Fibroblast of lung (primary cell): Measurements from ENCODE around the gene RAI1. TPM values are rescaled to one million over a fixed set of nuclear protein-coding genes. Genes with fewer than 3 reads are reported as not detected.
A peak's percentile ranks its signal among the peaks of the same experiment; 100 is the strongest.

ENCODE experiments used
- DNase-seq, 2 donors: peaks; one replicate each; pipeline versions ENCODE4 v3.0.0 to v3.0.0-alpha.2; 2010; ENCODE audit warnings: low read depth in 2 of 2
- H2AFZ ChIP-seq: 2 replicates; pipeline ENCODE4 v1.5.1; 2012; ENCODE audit warnings: low read length, control low read depth, inconsistent platforms
- H3K27ac ChIP-seq: 2 replicates; pipeline ENCODE4 v1.5.1; 2011; ENCODE audit warnings: low read length, control low read depth; ENCODE audit not compliant: insufficient read depth
- H3K27me3 ChIP-seq: 2 replicates; pipeline ENCODE4 v1.5.1; 2011; ENCODE audit warnings: mild to moderate bottlenecking, low read length; ENCODE audit not compliant: control insufficient read depth, insufficient read depth
- H3K36me3 ChIP-seq: 2 replicates; pipeline ENCODE4 v1.5.1; 2011; ENCODE audit warnings: low read length; ENCODE audit not compliant: control insufficient read depth, insufficient read depth
- H3K4me1 ChIP-seq: 2 replicates; pipeline ENCODE4 v1.5.1; 2011; ENCODE audit warnings: low read length; ENCODE audit not compliant: control insufficient read depth, insufficient read depth; ENCODE audit errors: extremely low read depth
- H3K4me2 ChIP-seq: 2 replicates; pipeline ENCODE4 v1.5.1; 2011; ENCODE audit warnings: low read length, control low read depth; ENCODE audit not compliant: insufficient read depth; ENCODE audit errors: extremely low read depth
- H3K4me3 ChIP-seq, 4 experiments: fragments of 200-600 bp in 1 of 4; sonication (generic) in 1 of 4; replicated peaks in 1 of 4; 2 replicates each; pipeline ENCODE4 v1.5.1; 2011 to 2016; ENCODE audit warnings: low read length in 4 of 4, low read depth in 3 of 4, mild to moderate bottlenecking in 3 of 4, control low read depth in 2 of 4, inconsistent platforms in 1 of 4, mixed read lengths in 1 of 4; ENCODE audit not compliant: insufficient read depth in 1 of 4; ENCODE audit errors: control extremely low read depth in 1 of 4
- H3K79me2 ChIP-seq: 2 replicates; pipeline ENCODE4 v1.5.1; 2012; ENCODE audit warnings: mild to moderate bottlenecking, low read length, inconsistent platforms; ENCODE audit not compliant: control insufficient read depth, insufficient read depth
- H3K9ac ChIP-seq: 2 replicates; pipeline ENCODE4 v1.5.1; 2011; ENCODE audit warnings: mild to moderate bottlenecking, low read length, control low read depth; ENCODE audit not compliant: insufficient read depth
- H3K9me3 ChIP-seq: 2 replicates; pipeline ENCODE4 v1.5.1; 2012; ENCODE audit warnings: low read depth, low read length; ENCODE audit not compliant: control insufficient read depth, insufficient read depth
- H4K20me1 ChIP-seq: 2 replicates; pipeline ENCODE4 v1.5.1; 2011; ENCODE audit warnings: low read length; ENCODE audit not compliant: control insufficient read depth, insufficient read depth; ENCODE audit errors: extremely low read depth
- EZH2 ChIP-seq: IDR thresholded peaks from 2 replicates; pipeline ENCODE4 v1.5.1; 2012; ENCODE audit warnings: low read length, control low read depth, mild to moderate bottlenecking; ENCODE audit errors: missing control alignments
- polyA plus RNA-seq, 2 donors: library from polyadenylated mRNA; depleted of rRNA in 1 of 2; stranded (reverse) in 1 of 2; unstranded in 1 of 2; fragments of >200 nt; gene quantifications; 2 replicates each; pipeline ENCODE4 v1.2.1, GENCODE V29; 2011 to 2012; ENCODE audit warnings: missing spikeins in 1 of 2
- total RNA-seq: library from RNA; depleted of rRNA; stranded (reverse); fragments of >200 nt; gene quantifications from 2 replicates; pipeline ENCODE4 v1.2.1, GENCODE V29; 2014
- TF ChIP-seq, protein P1 (sequence below), 2 donors: IDR thresholded peaks in 1 of 2; conservative IDR thresholded peaks in 1 of 2; 1 replicate in 1 of 2; 2 replicates in 1 of 2; pipeline ENCODE4 v1.5.1; 2011 to 2012; ENCODE audit warnings: low read length in 2 of 2, control low read depth in 1 of 2, inconsistent platforms in 1 of 2, low read depth in 1 of 2, mild to moderate bottlenecking in 1 of 2

The RAI1 gene
- total and polyA plus RNA-seq, 2 donors (not counting 1 experiment from before 2014, with no cell fraction given), result 2.1 to 6.6 TPM

DNA sequence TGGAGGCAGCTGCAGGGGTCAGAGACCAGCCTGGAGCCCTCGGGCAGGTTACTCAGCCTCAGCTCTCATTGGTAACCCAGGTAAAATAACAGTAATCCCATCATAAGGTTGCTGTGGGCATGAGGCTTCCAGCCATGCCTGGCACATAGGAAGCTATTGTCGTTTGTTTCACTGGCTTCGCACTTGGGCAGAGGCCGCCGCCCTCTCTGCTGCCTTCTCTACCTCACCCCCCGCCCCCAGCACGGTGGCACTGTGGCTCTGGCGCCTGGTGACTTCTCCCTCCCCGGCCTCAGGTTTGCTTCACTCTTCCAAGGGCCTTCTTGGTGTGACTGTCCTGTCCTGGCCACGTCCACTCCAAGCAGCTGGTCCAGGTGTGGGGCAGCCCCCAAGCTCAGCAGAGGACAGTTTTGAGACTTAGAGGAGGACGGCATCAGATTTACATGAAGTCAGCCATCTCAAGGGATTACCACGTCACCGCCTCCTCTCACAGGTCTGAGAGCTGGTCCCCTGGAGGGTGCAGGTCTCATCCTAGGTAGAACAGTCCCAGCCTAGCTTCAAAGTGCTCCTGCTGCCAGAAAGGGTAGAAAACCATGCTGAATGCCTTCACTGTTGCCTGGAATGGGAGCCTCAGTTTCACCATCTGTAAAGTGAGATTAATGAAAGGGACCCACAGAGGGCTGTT lies 120.7 kb downstream of the RAI1 start:
- Histone ChIP-seq H3K27ac (no peak overlapping the region), H3K4me2 (no peak overlapping the region), H3K27me3 (no peaks in the 10 kb centered on the region), H3K9me3 (no peaks in the 10 kb centered on the region), H2AFZ (no peak overlapping the region), H3K9ac (no peak overlapping the region), H3K4me1 (no peaks in the 10 kb centered on the region), H3K36me3 (peaks cover 14% of the 10 kb centered on the region), H3K79me2 (no peaks in the 10 kb centered on the region), H4K20me1 (no peaks in the 10 kb centered on the region), H3K4me3 (no peak overlapping the region)
- TF ChIP-seq, protein P1, sequence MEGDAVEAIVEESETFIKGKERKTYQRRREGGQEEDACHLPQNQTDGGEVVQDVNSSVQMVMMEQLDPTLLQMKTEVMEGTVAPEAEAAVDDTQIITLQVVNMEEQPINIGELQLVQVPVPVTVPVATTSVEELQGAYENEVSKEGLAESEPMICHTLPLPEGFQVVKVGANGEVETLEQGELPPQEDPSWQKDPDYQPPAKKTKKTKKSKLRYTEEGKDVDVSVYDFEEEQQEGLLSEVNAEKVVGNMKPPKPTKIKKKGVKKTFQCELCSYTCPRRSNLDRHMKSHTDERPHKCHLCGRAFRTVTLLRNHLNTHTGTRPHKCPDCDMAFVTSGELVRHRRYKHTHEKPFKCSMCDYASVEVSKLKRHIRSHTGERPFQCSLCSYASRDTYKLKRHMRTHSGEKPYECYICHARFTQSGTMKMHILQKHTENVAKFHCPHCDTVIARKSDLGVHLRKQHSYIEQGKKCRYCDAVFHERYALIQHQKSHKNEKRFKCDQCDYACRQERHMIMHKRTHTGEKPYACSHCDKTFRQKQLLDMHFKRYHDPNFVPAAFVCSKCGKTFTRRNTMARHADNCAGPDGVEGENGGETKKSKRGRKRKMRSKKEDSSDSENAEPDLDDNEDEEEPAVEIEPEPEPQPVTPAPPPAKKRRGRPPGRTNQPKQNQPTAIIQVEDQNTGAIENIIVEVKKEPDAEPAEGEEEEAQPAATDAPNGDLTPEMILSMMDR (conservative IDR thresholded peaks at IDR 0.05 in 1 of 2, IDR thresholded peaks at IDR 0.05 in 1 of 2; ENCODE audit: low read depth in 1 of 2, low read length in 2 of 2), result no peak
- no peak for TF ChIP-seq EZH2
- DNase-seq, result no peak

DNA sequence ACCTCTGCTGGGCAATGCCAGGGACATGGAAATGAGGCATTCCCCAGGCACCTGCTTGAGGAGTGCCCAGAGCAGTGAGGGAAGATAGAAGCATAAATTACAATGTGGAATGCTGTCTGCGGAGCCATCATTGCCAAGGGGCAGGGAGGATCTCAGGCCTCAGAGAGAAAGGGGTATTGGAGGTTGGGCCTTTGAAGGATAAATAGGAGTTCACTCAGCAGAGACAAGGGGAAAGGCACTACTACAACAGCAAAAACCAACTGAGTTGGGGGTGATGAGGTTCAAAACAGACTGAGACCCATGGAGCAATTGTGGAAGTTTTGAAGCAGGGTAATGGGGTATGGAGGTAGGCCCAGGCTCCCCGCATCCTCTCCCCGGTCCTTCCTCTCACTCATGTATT lies 122.7 kb downstream of the RAI1 start:
- H3K9me3 ChIP-seq, result no peaks in the 10 kb centered on the region
- peaks cover 15% of the 10 kb centered on the region for H3K36me3 ChIP-seq
- H2AFZ ChIP-seq, result no peak overlapping the region
- H3K27ac ChIP-seq, result no peak overlapping the region
- no peaks in the 10 kb centered on the region for H3K27me3 ChIP-seq
- DNase-seq, result no peak
- no peak overlapping the region for H3K9ac ChIP-seq
- no peaks in the 10 kb centered on the region for H3K79me2 ChIP-seq
- TF ChIP-seq EZH2, result no peak
- TF ChIP-seq, protein P1 (conservative IDR thresholded peaks at IDR 0.05 in 1 of 2, IDR thresholded peaks at IDR 0.05 in 1 of 2; ENCODE audit: low read depth in 1 of 2, low read length in 2 of 2), result no peak
- H3K4me1 ChIP-seq, result no peaks in the 10 kb centered on the region
- no peak overlapping the region for H3K4me2 ChIP-seq
- H3K4me3 ChIP-seq, result no peak overlapping the region
- H4K20me1 ChIP-seq, result no peaks in the 10 kb centered on the region

- no peaks in the 10 kb centered on the region for H3K27me3 ChIP-seq
- peak in 1 of 2 donors; percentile 49 for DNase-seq
- no peak overlapping the region for H3K9ac ChIP-seq
- no peaks in the 10 kb centered on the region for H3K9me3 ChIP-seq
- no peaks in the 10 kb centered on the region for H3K79me2 ChIP-seq
- no peaks in the 10 kb centered on the region for H3K4me1 ChIP-seq
- H3K36me3 ChIP-seq, result peaks cover 14% of the 10 kb centered on the region
- TF ChIP-seq EZH2, result no peak
- TF ChIP-seq, protein P1 (conservative IDR thresholded peaks at IDR 0.05 in 1 of 2, IDR thresholded peaks at IDR 0.05 in 1 of 2; ENCODE audit: low read depth in 1 of 2, low read length in 2 of 2), result no peak
- no peak overlapping the region for H3K4me3 ChIP-seq
- H2AFZ ChIP-seq, result no peak overlapping the region
- no peaks in the 10 kb centered on the region for H4K20me1 ChIP-seq
- H3K4me2 ChIP-seq, result no peak overlapping the region
- H3K27ac ChIP-seq, result no peak overlapping the region
Measured at GRCh38 chr17:17805575-17805974, 124.3 kb downstream of the RAI1 start.
